Mucosa of rectum (tissue), 2 donors: ENCODE measurements around the gene PRKAG2.

ENCODE experiments used
- H3K27ac ChIP-seq, 2 donors: one replicate each; pipeline ENCODE4 v1.7.0; 2013; ENCODE audit warnings: inconsistent platforms in 2 of 2, low read depth in 2 of 2, low read length in 2 of 2
- H3K27me3 ChIP-seq, 2 donors: one replicate each; pipeline ENCODE4 v1.7.0; 2013; ENCODE audit warnings: low read length in 2 of 2; ENCODE audit not compliant: control insufficient read depth in 2 of 2, insufficient read depth in 2 of 2
- H3K36me3 ChIP-seq, 2 donors: one replicate each; pipeline ENCODE4 v1.7.0; 2013; ENCODE audit warnings: low read length in 2 of 2; ENCODE audit not compliant: control insufficient read depth in 2 of 2, insufficient read depth in 2 of 2
- H3K4me1 ChIP-seq, 2 donors: one replicate each; pipeline ENCODE4 v1.7.0; 2013; ENCODE audit warnings: low read length in 2 of 2, mild to moderate bottlenecking in 1 of 2; ENCODE audit not compliant: control insufficient read depth in 2 of 2, insufficient read depth in 2 of 2
- H3K4me3 ChIP-seq, 2 donors: one replicate each; pipeline ENCODE4 v1.7.0; 2013; ENCODE audit warnings: low read length in 2 of 2
- H3K9ac ChIP-seq, 2 donors: one replicate each; pipeline ENCODE4 v1.7.0; 2013; ENCODE audit warnings: low read length in 2 of 2, low read depth in 1 of 2, mild to moderate bottlenecking in 1 of 2
- H3K9me3 ChIP-seq, 2 donors: one replicate each; pipeline ENCODE4 v1.7.0; 2013; ENCODE audit warnings: low read length in 2 of 2; ENCODE audit not compliant: control insufficient read depth in 2 of 2
- donor health status: healthy.
- donor health status: Normal muscosa, but diverticular disease.

The PRKAG2 gene

GRCh38 chr7:151710646-151711434 is 166.1 kb downstream of the PRKAG2 start:
- Histone ChIP-seq H3K27ac (no peak overlapping the region), H3K9ac (no peak overlapping the region)

GRCh38 chr7:151710121-151710640 is 166.7 kb downstream of the PRKAG2 start:
- Histone ChIP-seq H3K4me3 (no peak overlapping the region), H3K27ac (no peak overlapping the region), H3K9me3 (no peaks in the 10 kb centered on the region), H3K36me3 (peaks cover 0 to 9% of the 10 kb centered on the region in 2 donors), H3K4me1 (no peaks in the 10 kb centered on the region), H3K9ac (no peak overlapping the region), H3K27me3 (no peaks in the 10 kb centered on the region)

More at GRCh38 chr7:151710646-151711434, 166.1 kb downstream of the PRKAG2 start:
- Histone ChIP-seq H3K4me3 (no peak overlapping the region), H3K4me1 (peaks cover 0 to 3% of the 10 kb centered on the region in 2 donors), H3K27me3 (no peaks in the 10 kb centered on the region), H3K9me3 (no peaks in the 10 kb centered on the region), H3K36me3 (peaks cover 0 to 9% of the 10 kb centered on the region in 2 donors)

DNA sequence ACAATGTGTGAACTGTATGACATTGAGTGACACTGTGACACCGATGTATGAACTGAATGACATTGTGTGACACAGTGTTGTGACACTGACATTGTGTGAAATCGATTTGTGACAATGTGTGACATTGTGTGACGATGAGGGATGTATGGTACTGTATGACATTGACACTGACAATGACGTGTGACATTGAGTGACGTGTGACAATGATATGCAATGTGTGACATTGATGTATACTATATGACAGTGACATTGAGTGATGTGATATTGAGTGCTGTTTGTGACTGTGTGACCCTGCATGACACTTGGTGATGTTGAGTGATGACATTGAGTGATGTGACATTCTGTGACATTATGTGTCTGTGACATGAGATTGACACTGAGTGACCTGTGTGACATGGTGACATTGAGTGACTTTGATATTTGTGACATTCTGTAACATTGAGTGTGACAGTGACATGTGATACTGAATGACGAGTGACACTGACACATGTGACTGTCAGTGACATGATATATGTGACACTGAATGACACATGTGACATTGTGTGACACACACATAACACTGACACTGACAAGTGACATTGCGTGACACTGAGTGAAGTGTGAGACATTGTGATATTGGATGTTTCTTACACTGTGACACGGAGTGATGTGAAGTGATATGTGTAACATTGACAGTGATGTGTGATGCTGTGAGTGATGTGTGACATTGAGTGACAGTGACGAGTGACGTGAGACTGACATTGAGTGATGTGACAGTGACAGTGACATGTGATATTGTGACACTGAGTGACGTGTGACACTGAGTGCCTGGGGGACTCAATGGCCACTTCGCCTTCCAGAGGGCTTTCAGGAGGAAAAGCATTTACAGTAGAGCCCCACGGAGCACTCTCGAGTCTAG is 167.5 kb downstream of the PRKAG2 start:
- Histone ChIP-seq H3K27ac (no peak overlapping the region), H3K9ac (no peak overlapping the region), H3K27me3 (no peaks in the 10 kb centered on the region), H3K9me3 (no peaks in the 10 kb centered on the region), H3K36me3 (peaks cover 0 to 9% of the 10 kb centered on the region in 2 donors), H3K4me3 (no peak overlapping the region), H3K4me1 (no peaks in the 10 kb centered on the region)

DNA sequence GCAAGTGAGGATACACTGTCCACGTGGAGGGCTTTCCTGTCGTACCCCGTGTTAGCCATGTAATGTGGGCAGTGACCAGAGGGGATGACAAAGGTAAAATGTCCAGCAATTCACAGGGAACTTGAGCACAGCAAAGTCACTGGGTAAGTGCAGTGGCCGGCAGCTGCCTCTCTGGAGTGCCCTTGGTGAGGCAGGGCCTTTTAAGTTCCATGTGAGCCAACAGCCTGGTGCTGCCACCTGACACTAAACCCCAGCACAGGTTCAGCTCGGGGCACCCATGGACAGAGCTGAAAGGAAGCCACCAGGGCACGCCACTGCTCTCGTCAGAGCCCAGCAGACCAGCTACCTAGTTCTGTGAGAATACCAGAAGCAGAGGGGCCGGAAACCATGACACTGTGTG is 168.3 kb downstream of the PRKAG2 start:
- H3K9ac ChIP-seq = no peak overlapping the region
- H3K4me3 ChIP-seq = no peak overlapping the region
- H3K4me1 ChIP-seq = no peaks in the 10 kb centered on the region
- no peaks in the 10 kb centered on the region for H3K9me3 ChIP-seq
- H3K36me3 ChIP-seq = peaks cover 0 to 9% of the 10 kb centered on the region in 2 donors
- no peaks in the 10 kb centered on the region for H3K27me3 ChIP-seq
- no peak overlapping the region for H3K27ac ChIP-seq

GRCh38 chr7:151707757-151708156 is 169.2 kb downstream of the PRKAG2 start:
- H3K36me3 ChIP-seq = peaks cover 0 to 9% of the 10 kb centered on the region in 2 donors
- no peaks in the 10 kb centered on the region for H3K4me1 ChIP-seq
- H3K4me3 ChIP-seq = no peak overlapping the region
- H3K9ac ChIP-seq = no peak overlapping the region
- no peaks in the 10 kb centered on the region for H3K27me3 ChIP-seq
- no peak overlapping the region for H3K27ac ChIP-seq
- H3K9me3 ChIP-seq = no peaks in the 10 kb centered on the region

- H3K27me3 ChIP-seq = no peaks in the 10 kb centered on the region
- H3K9me3 ChIP-seq = no peaks in the 10 kb centered on the region
- H3K36me3 ChIP-seq = peaks cover 0 to 9% of the 10 kb centered on the region in 2 donors
- H3K4me3 ChIP-seq = no peak overlapping the region
- no peak overlapping the region for H3K9ac ChIP-seq
- H3K4me1 ChIP-seq = no peaks in the 10 kb centered on the region
- H3K27ac ChIP-seq = no peak overlapping the region
Measured at GRCh38 chr7:151707105-151707469, 169.8 kb downstream of the PRKAG2 start.

DNA sequence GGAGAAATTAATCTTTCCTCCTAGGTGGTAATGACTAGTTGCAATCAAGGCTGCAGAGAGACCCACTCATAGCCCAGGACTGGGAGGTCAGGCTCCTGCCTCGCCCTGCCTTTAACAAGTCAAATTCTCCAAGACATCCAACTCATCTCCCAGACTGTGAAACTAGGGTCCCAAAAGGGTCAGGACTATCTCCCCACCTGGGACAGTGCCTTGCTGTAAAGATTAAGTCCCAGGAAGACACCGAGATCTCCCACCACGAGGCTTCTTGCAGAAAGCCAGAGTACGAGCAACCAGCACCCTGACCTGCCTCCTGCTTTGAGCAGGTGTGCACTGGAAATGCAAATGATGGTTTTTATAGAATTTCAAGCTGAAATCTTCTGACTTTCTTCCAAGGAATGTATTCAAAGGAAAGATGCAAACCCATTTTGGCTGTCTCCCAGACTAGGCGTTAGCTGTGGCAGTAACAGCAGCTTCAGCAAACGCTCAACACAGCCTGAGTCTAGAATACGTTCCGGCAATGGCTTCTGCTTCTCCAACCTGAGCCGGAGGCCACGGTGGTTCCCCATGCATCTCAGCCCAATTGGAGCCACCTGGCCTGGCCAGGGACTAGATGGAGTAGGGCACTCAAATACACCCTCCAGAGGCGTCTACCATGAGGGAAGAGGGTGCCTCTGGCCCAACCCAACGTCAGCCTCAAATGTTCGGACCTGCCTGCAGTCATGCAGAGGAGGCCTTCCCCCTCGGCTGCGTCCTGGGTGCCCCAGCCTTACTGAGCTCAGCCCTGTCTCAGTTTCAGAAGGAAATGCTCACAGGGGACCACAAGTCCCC is 170.4 kb downstream of the PRKAG2 start:
- Histone ChIP-seq H3K27ac (no peak overlapping the region), H3K36me3 (peaks cover 0 to 9% of the 10 kb centered on the region in 2 donors), H3K4me3 (no peak overlapping the region), H3K9ac (no peak overlapping the region), H3K4me1 (no peaks in the 10 kb centered on the region), H3K9me3 (no peaks in the 10 kb centered on the region), H3K27me3 (no peaks in the 10 kb centered on the region)

DNA sequence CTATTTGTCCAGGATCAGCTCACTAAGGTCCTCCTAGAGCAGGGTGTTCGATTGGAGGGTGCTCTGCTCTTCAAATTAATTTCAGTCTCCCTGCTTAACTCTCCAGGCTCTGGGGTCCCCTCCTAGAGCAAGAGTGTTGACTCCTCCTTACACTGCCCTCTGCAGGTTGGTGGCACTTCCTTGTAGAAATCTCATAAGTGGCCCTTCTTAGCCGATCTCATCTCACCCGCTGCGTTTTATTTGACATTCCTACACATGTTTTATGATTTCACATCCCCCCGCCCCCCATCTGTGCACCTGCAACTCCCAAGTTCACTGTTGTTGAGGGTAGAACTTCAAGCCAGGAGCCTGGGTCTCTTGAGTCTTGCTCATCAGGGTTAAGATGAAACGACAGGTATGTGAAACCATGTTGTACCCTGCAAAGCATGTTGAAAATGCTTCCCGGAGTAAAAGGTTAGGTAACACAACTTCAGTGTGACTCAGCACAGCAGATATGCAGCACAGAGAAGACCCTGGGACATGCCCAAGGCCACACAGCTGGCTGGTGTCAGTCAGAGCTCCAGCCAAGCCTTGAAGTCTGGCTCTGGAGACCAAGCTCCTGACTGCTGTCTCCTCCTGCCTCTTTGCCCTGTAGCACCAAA is 171.2 kb downstream of the PRKAG2 start:
- no peak overlapping the region for H3K4me3 ChIP-seq
- peaks cover 0 to 9% of the 10 kb centered on the region in 2 donors for H3K36me3 ChIP-seq
- no peak overlapping the region for H3K27ac ChIP-seq
- H3K9me3 ChIP-seq = no peaks in the 10 kb centered on the region
- H3K27me3 ChIP-seq = no peaks in the 10 kb centered on the region
- H3K4me1 ChIP-seq = no peaks in the 10 kb centered on the region
- no peak overlapping the region for H3K9ac ChIP-seq

- no peaks in the 10 kb centered on the region for H3K9me3 ChIP-seq
- H3K9ac ChIP-seq = no peak overlapping the region
- no peaks in the 10 kb centered on the region for H3K27me3 ChIP-seq
- no peaks in the 10 kb centered on the region for H3K4me1 ChIP-seq
- H3K27ac ChIP-seq = no peak overlapping the region
- H3K4me3 ChIP-seq = no peak overlapping the region
- H3K36me3 ChIP-seq = peaks cover 0 to 9% of the 10 kb centered on the region in 2 donors
Measured at GRCh38 chr7:151704960-151705635, 171.8 kb downstream of the PRKAG2 start.
